Skin of body (tissue), 2 donors: ENCODE data around the gene ZDHHC11. TPM values are rescaled to one million over a fixed set of nuclear protein-coding genes. Genes with fewer than 3 reads are reported as not detected.
"Not testable (repeated sequence)": the region's sequence is repeated elsewhere in the genome, so short reads cannot be mapped to it uniquely, and the experiment has no call there.

Experiments used
- DNase-seq: peaks from one replicate; lab custom pipeline; 2025; lab: John Stamatoyannopoulos, UW
- total RNA-seq: library from RNA; depleted of rRNA; stranded (reverse); fragments of >200 nt; gene quantifications from one replicate; pipeline ENCODE4 v1.2.3, GENCODE V29; 2014

Gene ZDHHC11
- total RNA-seq, 1 donor from 2014 or later: 4.1 TPM

- DNase-seq: no peak
Measured at GRCh38 chr5:815449-815848, 35.3 kb downstream of the ZDHHC11 start.

GRCh38 chr5:813575-813974 lies 37.2 kb downstream of the ZDHHC11 start:
- DNase-seq: not testable (repeated sequence)

GRCh38 chr5:811384-811783 lies 39.4 kb downstream of the ZDHHC11 start:
- DNase-seq: not testable (repeated sequence)

- not testable (repeated sequence) for DNase-seq
Measured at GRCh38 chr5:807719-808514, 42.9 kb downstream of the ZDHHC11 start.

- DNase-seq: no peak
Measured at GRCh38 chr5:801472-801871, 49.3 kb downstream of the ZDHHC11 start.

- DNase-seq: not testable (repeated sequence)
Measured at GRCh38 chr5:801055-801454, 49.7 kb downstream of the ZDHHC11 start.

- DNase-seq: not testable (repeated sequence)
Measured at GRCh38 chr5:798505-799138, 52.2 kb downstream of the ZDHHC11 start.

- not testable (repeated sequence) for DNase-seq
Measured at GRCh38 chr5:797986-798385, 52.8 kb downstream of the ZDHHC11 start.

- not testable (repeated sequence) for DNase-seq
Measured at GRCh38 chr5:795873-796272, 54.9 kb downstream of the ZDHHC11 start.

GRCh38 chr5:794948-795347 lies 55.8 kb downstream of the ZDHHC11 start:
- DNase-seq: not testable (repeated sequence)

- DNase-seq: not testable (repeated sequence)
Measured at GRCh38 chr5:788703-789102, 62.1 kb downstream of the ZDHHC11 start.

- DNase-seq: not testable (repeated sequence)
Measured at GRCh38 chr5:787857-788233, 62.9 kb downstream of the ZDHHC11 start.

GRCh38 chr5:787224-787856 lies 63.4 kb downstream of the ZDHHC11 start:
- DNase-seq: not testable (repeated sequence)

- DNase-seq: not testable (repeated sequence)
Measured at GRCh38 chr5:785181-785705, 65.5 kb downstream of the ZDHHC11 start.

- DNase-seq: peak; percentile 37
Measured at GRCh38 chr5:784428-785177, 66.2 kb downstream of the ZDHHC11 start, which contains the start of gene ZDHHC11B. Gene ZDHHC11B (minus strand): TSS chr5:784729. CDS start chr5:766919, 17,810 bp downstream.

GRCh38 chr5:783881-784427 lies 66.8 kb downstream of the ZDHHC11 start:
- not testable (repeated sequence) for DNase-seq

- DNase-seq: not testable (repeated sequence)
Measured at GRCh38 chr5:783049-783802, 67.6 kb downstream of the ZDHHC11 start.

GRCh38 chr5:782356-782755 lies 68.4 kb downstream of the ZDHHC11 start:
- DNase-seq: not testable (repeated sequence)

GRCh38 chr5:780571-780970 lies 70.2 kb downstream of the ZDHHC11 start:
- not testable (repeated sequence) for DNase-seq

- not testable (repeated sequence) for DNase-seq
Measured at GRCh38 chr5:778967-779366, 71.8 kb downstream of the ZDHHC11 start.
